NB4 (cell line): ENCODE measurements around the gene TRO.

ENCODE experiments used
- DNase-seq: peaks from one replicate; pipeline ENCODE4 v3.0.0; 2010; ENCODE audit warnings: low read depth
- H3K4me3 ChIP-seq: one replicate; pipeline ENCODE4 v1.5.1; 2011; ENCODE audit warnings: mild to moderate bottlenecking, low read depth, low read length, moderate library complexity
- CTCF ChIP-seq: IDR thresholded peaks from one replicate; pipeline ENCODE4 v1.5.1; 2012; ENCODE audit warnings: low read depth, low read length
- MAX ChIP-seq: IDR thresholded peaks from 2 replicates; pipeline ENCODE4 v1.6.1; 2011; ENCODE audit warnings: low read depth, low read length
- MYC ChIP-seq: IDR thresholded peaks from 2 replicates; pipeline ENCODE4 v1.6.1; 2011; ENCODE audit warnings: low read depth, low read length
- POLR2A ChIP-seq: IDR thresholded peaks from 2 replicates; pipeline ENCODE4 v1.6.1; 2011; ENCODE audit warnings: mild to moderate bottlenecking; ENCODE audit not compliant: insufficient read length; ENCODE audit errors: extremely low read depth

The TRO gene

GRCh38 chrX:54921427-54922021, 900 bp downstream of the TRO start:
- TF ChIP-seq MYC: no peak
- TF ChIP-seq MAX: no peak
- TF ChIP-seq POLR2A: no peak
- no peak for TF ChIP-seq CTCF
- H3K4me3 ChIP-seq: no peak overlapping the region
- no peak for DNase-seq

- no peak overlapping the region for H3K4me3 ChIP-seq
- DNase-seq: no peak
- TF ChIP-seq MAX: no peak
- no peak for TF ChIP-seq POLR2A
- TF ChIP-seq MYC: no peak
- no peak for TF ChIP-seq CTCF
Measured at GRCh38 chrX:54922547-54922946, 1.9 kb downstream of the TRO start.

GRCh38 chrX:54923376-54923775, 2.8 kb downstream of the TRO start:
- H3K4me3 ChIP-seq: no peak overlapping the region
- no peak for DNase-seq
- no peak for TF ChIP-seq CTCF

GRCh38 chrX:54926978-54927377, 6.4 kb downstream of the TRO start:
- no peak for TF ChIP-seq CTCF
- no peak for DNase-seq
- H3K4me3 ChIP-seq: no peak overlapping the region

- TF ChIP-seq POLR2A (no peak), MYC (no peak), MAX (no peak), CTCF (no peak)
- no peak overlapping the region for H3K4me3 ChIP-seq
- no peak for DNase-seq
Measured at GRCh38 chrX:54928876-54929275, 8.3 kb downstream of the TRO start.

GRCh38 chrX:54930291-54931049, 9.8 kb downstream of the TRO start:
- no peak for TF ChIP-seq POLR2A
- TF ChIP-seq CTCF: no peak
- no peak for TF ChIP-seq MYC
- TF ChIP-seq MAX: no peak
- no peak overlapping the region for H3K4me3 ChIP-seq
- DNase-seq: no peak
